H1 (cell line): ENCODE data around the gene LCP1. TPM values are rescaled to one million over a fixed set of nuclear protein-coding genes. Genes with fewer than 3 reads are reported as not detected.

Source experiments
- CTCF ChIA-PET: fragments of 300-600 bp; sonication (Branson Sonifier 250); formaldehyde crosslinking; loops from one replicate; lab custom pipeline; 2021; ENCODE audit not compliant: partially characterized antibody; lab: Charles Lee
- POLR2A ChIA-PET: fragments of 300-600 bp; sonication (Branson Sonifier 250); formaldehyde crosslinking; loops from one replicate; lab custom pipeline; 2021; ENCODE audit warnings: inconsistent platforms; ENCODE audit not compliant: partially characterized antibody; lab: Charles Lee
- DNase-seq, 2 experiments: peaks; one replicate each; pipeline versions ENCODE4 v3.0.0 to v3.0.0-alpha.2; 2010 to 2022; ENCODE audit warnings: low spot score in 2 of 2, low read depth in 1 of 2, mixed read lengths in 1 of 2
- FAIRE-seq: peaks from 2 replicates; lab custom pipeline; 2011; peaks lifted over from hg19 to GRCh38; lab: Jason Lieb, UNC
- H2AFZ ChIP-seq: 2 replicates; pipeline ENCODE4 v1.8.1; 2012; ENCODE audit warnings: low read length, inconsistent platforms
- H2AK5ac ChIP-seq: 2 replicates; pipeline ENCODE4 v1.6.1; 2013; ENCODE audit warnings: low read depth, low read length
- H2BK120ac ChIP-seq: replicated peaks from 2 replicates; pipeline ENCODE3; 2013; ENCODE audit warnings: low read depth, low read length, inconsistent platforms
- H2BK12ac ChIP-seq: 2 replicates; pipeline ENCODE4 v1.6.1; 2013; ENCODE audit warnings: low read depth, low read length
- H2BK15ac ChIP-seq: 2 replicates; pipeline ENCODE4 v1.6.1; 2013; ENCODE audit warnings: low read length
- H2BK20ac ChIP-seq: 2 replicates; pipeline ENCODE4 v1.6.1; 2013; ENCODE audit warnings: low read length
- H2BK5ac ChIP-seq: 2 replicates; pipeline ENCODE4 v1.6.1; 2013; ENCODE audit warnings: low read depth, low read length
- H3K14ac ChIP-seq: 2 replicates; pipeline ENCODE4 v1.6.1; 2013; ENCODE audit warnings: inconsistent platforms; ENCODE audit not compliant: insufficient read length
- H3K18ac ChIP-seq: 2 replicates; pipeline ENCODE4 v1.6.1; 2013; ENCODE audit warnings: low read length; ENCODE audit errors: extremely low read depth
- H3K23ac ChIP-seq: 2 replicates; pipeline ENCODE4 v1.6.1; 2013; ENCODE audit warnings: inconsistent platforms; ENCODE audit not compliant: insufficient read length
- H3K23me2 ChIP-seq: 2 replicates; pipeline ENCODE4 v1.6.1; 2013; ENCODE audit warnings: low read depth, low read length
- H3K27ac ChIP-seq: 2 replicates; pipeline ENCODE4 v1.6.1; 2011; ENCODE audit warnings: low read depth, low read length, inconsistent platforms
- H3K27me3 ChIP-seq, 4 experiments: replicated peaks in 1 of 4; 1 replicate in 1 of 4; 2 replicates in 3 of 4; pipeline versions ENCODE4 v1.6.1 to v1.8.1; 2011 to 2013; ENCODE audit warnings: low read length in 3 of 4, mild to moderate bottlenecking in 3 of 4, inconsistent platforms in 2 of 4, mixed read lengths in 2 of 4, moderate library complexity in 1 of 4; ENCODE audit not compliant: control insufficient read depth in 3 of 4, insufficient read depth in 3 of 4; ENCODE audit errors: extremely low read depth in 1 of 4
- H3K36me3 ChIP-seq, 4 experiments: 2 replicates each; pipeline versions ENCODE4 v1.6.1 to v1.8.1; 2011 to 2013; ENCODE audit warnings: mild to moderate bottlenecking in 4 of 4, low read length in 3 of 4, moderate library complexity in 2 of 4, control low read depth in 1 of 4, inconsistent platforms in 1 of 4; ENCODE audit not compliant: insufficient read depth in 4 of 4, control insufficient read depth in 2 of 4
- H3K4ac ChIP-seq: replicated peaks from 2 replicates; pipeline ENCODE3; 2013; ENCODE audit warnings: low read length, low read depth, mixed read lengths, inconsistent platforms; ENCODE audit not compliant: insufficient read length
- H3K4me1 ChIP-seq, 4 experiments: replicated peaks in 1 of 4; 1 replicate in 1 of 4; 2 replicates in 3 of 4; pipeline versions ENCODE4 v1.6.1 to v1.8.1; 2011 to 2013; ENCODE audit warnings: low read length in 3 of 4, inconsistent platforms in 2 of 4, mixed read lengths in 1 of 4; ENCODE audit not compliant: insufficient read depth in 4 of 4, control insufficient read depth in 3 of 4
- H3K4me2 ChIP-seq, 2 experiments: 2 replicates each; pipeline versions ENCODE4 v1.6.1 to v1.8.1; 2011 to 2013; ENCODE audit warnings: low read depth in 2 of 2, low read length in 2 of 2, control low read depth in 1 of 2, inconsistent platforms in 1 of 2, mild to moderate bottlenecking in 1 of 2; ENCODE audit not compliant: insufficient read depth in 1 of 2
- H3K4me3 ChIP-seq, 4 experiments: fragments of 200-600, 300-600 bp in 1 of 4; sonication (generic), shearing (Covaris generic), sonication (Bioruptor Twin) in 1 of 4; 2 replicates each; pipeline versions ENCODE4 v1.5.1 to v1.8.1; 2011 to 2016; ENCODE audit warnings: low read length in 4 of 4, low read depth in 3 of 4, control low read depth in 2 of 4, inconsistent platforms in 2 of 4, mild to moderate bottlenecking in 2 of 4, mixed read lengths in 1 of 4, moderate library complexity in 1 of 4; ENCODE audit not compliant: insufficient read depth in 2 of 4; ENCODE audit errors: extremely low read depth in 1 of 4
- H3K56ac ChIP-seq: replicated peaks from 2 replicates; pipeline ENCODE3; 2013; ENCODE audit warnings: low read depth, mild to moderate bottlenecking, mixed read lengths, low read length, inconsistent platforms; ENCODE audit not compliant: insufficient read length
- H3K79me1 ChIP-seq: 2 replicates; pipeline ENCODE4 v1.6.1; 2013; ENCODE audit warnings: low read depth, low read length, control low read depth
- H3K79me2 ChIP-seq, 2 experiments: 2 replicates each; pipeline versions ENCODE4 v1.6.1 to v1.8.1; 2012 to 2013; ENCODE audit warnings: low read length in 2 of 2, mild to moderate bottlenecking in 2 of 2, inconsistent platforms in 1 of 2; ENCODE audit not compliant: insufficient read depth in 2 of 2, control insufficient read depth in 1 of 2
- H3K9ac ChIP-seq, 4 experiments: replicated peaks in 1 of 4; 1 replicate in 1 of 4; 2 replicates in 3 of 4; pipeline versions ENCODE4 v1.6.1 to v1.8.1; 2011 to 2013; ENCODE audit warnings: low read depth in 3 of 4, low read length in 3 of 4, control low read depth in 2 of 4, mild to moderate bottlenecking in 2 of 4, moderate library complexity in 2 of 4, inconsistent platforms in 1 of 4; ENCODE audit errors: extremely low read depth in 1 of 4
- H3K9me3 ChIP-seq, 2 experiments: 2 replicates each; pipeline versions ENCODE4 v1.6.1 to v1.8.1; 2012 to 2013; ENCODE audit warnings: mild to moderate bottlenecking in 2 of 2, moderate library complexity in 2 of 2, control low read depth in 1 of 2, inconsistent platforms in 1 of 2, low read depth in 1 of 2, low read length in 1 of 2, mixed read lengths in 1 of 2; ENCODE audit not compliant: insufficient read depth in 2 of 2
- H4K20me1 ChIP-seq, 2 experiments: replicated peaks in 1 of 2; 2 replicates each; pipeline versions ENCODE3 to v1.8.1; 2011 to 2013; ENCODE audit warnings: inconsistent platforms in 2 of 2, low read length in 2 of 2, mild to moderate bottlenecking in 1 of 2; ENCODE audit not compliant: insufficient read depth in 2 of 2, control insufficient read depth in 1 of 2
- H4K5ac ChIP-seq: 2 replicates; pipeline ENCODE4 v1.6.1; 2013; ENCODE audit warnings: low read length, low read depth, mixed read lengths, inconsistent platforms; ENCODE audit not compliant: insufficient read length
- H4K8ac ChIP-seq: 2 replicates; pipeline ENCODE4 v1.8.0; 2013; ENCODE audit warnings: mild to moderate bottlenecking, moderate library complexity, low read length, inconsistent platforms; ENCODE audit not compliant: insufficient read depth; ENCODE audit errors: extremely low read depth
- H4K91ac ChIP-seq: replicated peaks from 2 replicates; pipeline ENCODE3; 2013; ENCODE audit warnings: low read length, mixed read lengths, inconsistent platforms; ENCODE audit not compliant: insufficient read length
- CHD2 ChIP-seq: IDR thresholded peaks from 2 replicates; pipeline ENCODE4 v1.6.1; 2012; ENCODE audit warnings: low read length, improper control_type of control experiment
- EGR1 ChIP-seq: IDR thresholded peaks from 2 replicates; pipeline ENCODE4 v1.6.1; 2011; ENCODE audit warnings: low read depth, low read length, borderline replicate concordance
- POU5F1 ChIP-seq: IDR thresholded peaks from 2 replicates; pipeline ENCODE4 v1.6.1; 2011; ENCODE audit warnings: low read depth, mild to moderate bottlenecking, low read length, moderate library complexity
- SP4 ChIP-seq: IDR thresholded peaks from 2 replicates; pipeline ENCODE4 v1.6.1; 2012; ENCODE audit warnings: low read length, inconsistent platforms
- SRF ChIP-seq: IDR thresholded peaks from 2 replicates; pipeline ENCODE4 v1.6.1; 2011; ENCODE audit warnings: mild to moderate bottlenecking, low read depth, low read length, moderate library complexity
- WGBS, 2 experiments: shearing (Covaris generic) in 1 of 2; methylation state at CpG; one replicate each; pipeline versions ENCODE4 v1.1.6 to v1.1.7; 2013 to 2015; ENCODE audit warnings: low lambda C conversion rate in 2 of 2, mixed read lengths in 2 of 2, inconsistent platforms in 1 of 2, low coverage in 1 of 2, missing lambda C conversion rate in 1 of 2; ENCODE audit not compliant: insufficient replicate concordance in 2 of 2, insufficient coverage in 1 of 2, insufficient read length in 1 of 2; ENCODE audit errors: extremely low coverage in 1 of 2, missing lambda C conversion rate in 1 of 2; 5-methylcytosine and 5-hydroxymethylcytosine counted together
- polyA plus RNA-seq, 7 experiments: library from polyadenylated mRNA; depleted of rRNA in 3 of 7; stranded (reverse) in 5 of 7; unstranded in 2 of 7; fragments of >200 nt in 5 of 7; fragments of 200-250 nt in 2 of 7; gene quantifications; 1 replicate in 5 of 7; 2 replicates in 1 of 7; 4 replicates in 1 of 7; pipeline versions ENCODE4 v1.2.1 to v1.2.3, GENCODE V29; 2011 to 2013; ENCODE audit warnings: missing spikeins in 2 of 7, mixed read lengths in 2 of 7
- total RNA-seq: library from RNA; stranded (reverse); fragmentation: NEBNext Ultra II Directional; extraction: Animal tissue kit (Norgen Biotek cat#: 25700); gene quantifications from 2 replicates; pipeline ENCODE4 v1.2.1, GENCODE V29; 2021

Gene LCP1
- total and polyA plus RNA-seq, 2 of the 8 experiments (the other 6 are each of a cell fraction or from before 2014, with no cell fraction given) = 0.65 to 4.3 TPM

DNA sequence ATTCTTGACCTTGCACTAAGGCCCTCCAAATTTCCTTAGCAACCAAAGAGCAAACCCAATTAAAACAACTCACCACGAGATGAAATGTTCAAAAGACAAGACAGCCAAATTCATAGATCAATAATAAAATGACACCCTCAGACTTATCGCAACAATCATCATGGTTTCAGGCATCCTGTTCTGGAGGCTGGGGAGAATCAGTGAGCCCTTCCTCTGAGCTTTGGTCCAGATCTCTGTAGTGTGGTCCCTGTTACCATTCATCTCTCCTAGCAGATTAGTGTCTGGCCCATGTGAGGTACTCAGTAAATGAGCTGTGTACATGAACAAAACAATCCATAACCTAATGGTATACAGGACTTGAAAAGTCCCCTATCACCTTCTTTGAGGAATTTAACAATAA is 12.2 kb downstream of the LCP1 start:
- CTCF ChIA-PET = interaction anchor here (1.1 to 3.5 kb wide), 9 partner anchors 11 to 152 kb away, joined by 3 to 25 read pairs (median 4); partner anchors contain the start of gene LCP1
- no peak for DNase-seq
- Histone ChIP-seq H3K23me2 (no peaks in the 10 kb centered on the region), H4K8ac (no peak overlapping the region)
- TF ChIP-seq CHD2 (no peak), SRF (no peak), EGR1 (no peak), POU5F1 (no peak), SP4 (no peak)
- TF ChIP-seq, all 59 proteins: peak for 0
- no peak overlapping the region for H2AFZ ChIP-seq
- H2AK5ac ChIP-seq = no peak overlapping the region
- H3K4ac ChIP-seq = no peak overlapping the region
- H3K4me1 ChIP-seq = peaks cover 0 to 6% (median 2%) of the 10 kb centered on the region in 4 experiments; a peak in 2 of 7 replicates
- no peak overlapping the region for H3K9ac ChIP-seq
- H2BK15ac ChIP-seq = no peak overlapping the region
- 93% methylated on average over 2 of the region's 2 CpGs; no CpG with 5 or more reads in 1 of the 2 experiments for WGBS, 2 experiments
- FAIRE-seq = no peak
- no peak overlapping the region for H2BK120ac ChIP-seq
- H3K9me3 ChIP-seq = no peaks in the 10 kb centered on the region
- H4K20me1 ChIP-seq = no peaks in the 10 kb centered on the region
- no peaks in the 10 kb centered on the region for H3K36me3 ChIP-seq
- no peak overlapping the region for H4K91ac ChIP-seq
- no peak overlapping the region for H2BK20ac ChIP-seq
- H3K79me2 ChIP-seq = no peaks in the 10 kb centered on the region
- H4K5ac ChIP-seq = no peak overlapping the region
- POLR2A ChIA-PET = no interaction called here
- H3K27ac ChIP-seq = no peak overlapping the region
- no peak overlapping the region for H3K18ac ChIP-seq
- H3K14ac ChIP-seq = no peak overlapping the region
- H2BK12ac ChIP-seq = no peak overlapping the region
- no peak overlapping the region for H2BK5ac ChIP-seq
- H3K4me2 ChIP-seq = no peak overlapping the region
- H3K79me1 ChIP-seq = no peaks in the 10 kb centered on the region
- no peak overlapping the region for H3K23ac ChIP-seq
- H3K56ac ChIP-seq = no peak overlapping the region
- peaks cover 0 to 4% (median 0%) of the 10 kb centered on the region in 4 experiments; a peak in 1 of 7 replicates for H3K27me3 ChIP-seq
- H3K4me3 ChIP-seq = no peak overlapping the region
